ENCODE measurements around the gene ZNF287. TPM values are rescaled to one million over a fixed set of nuclear protein-coding genes. Genes with fewer than 3 reads are reported as not detected.

Gene ZNF287
- total and polyA plus RNA-seq, 10 of the 15 experiments (the other 5 are each of a cell fraction or from before 2014, with no cell fraction given) = 1.9 to 15.5 (median 4.0) TPM

- TF ChIP-seq ZNF687 (IDR thresholded peaks at IDR 0.05) (peak; percentile 55; the same call in 1 of the 2 replicates), TBL1XR1 (IDR thresholded peaks at IDR 0.05; ENCODE audit: low read depth, low read length) (no peak), ZNF274 (IDR thresholded peaks at IDR 0.05; ENCODE audit: insufficient read depth, insufficient read length) (no peak), NRF1 (conservative IDR thresholded peaks at IDR 0.05; ENCODE audit: low read depth, low read length) (peak; percentile 77), STAT3 (IDR thresholded peaks at IDR 0.05; ENCODE audit: low read depth, low read length) (no peak), NFYB (IDR thresholded peaks at IDR 0.05; ENCODE audit: insufficient read depth, low read depth, low read length) (peak; percentile 74; the same call in 1 of the 2 replicates), ZNF622 (IDR thresholded peaks at IDR 0.05) (no peak), RCOR1 (conservative IDR thresholded peaks at IDR 0.05; ENCODE audit: low read depth, low read length) (peak; percentile 96), IKZF1 (conservative IDR thresholded peaks at IDR 0.05) (peak; percentile 21; the same call in 1 of the 2 replicates)
Observed at GRCh38 chr17:16568541-16569357, at the start of gene ZNF287 (continued).

All from GM12878 (cell line).